SK-N-MC (cell line): ENCODE results near the gene CCDC88A.

Source experiments
- EZH2 ChIP-seq: fragments of 200-600 bp; sonication (generic); IDR thresholded peaks from one replicate; pipeline ENCODE4 v1.6.1; 2017; ENCODE audit warnings: antibody characterized with exemption
- FOXP2 ChIP-seq: optimal IDR thresholded peaks from 2 replicates; pipeline ENCODE3; 2011; ENCODE audit warnings: mild to moderate bottlenecking, moderate library complexity; ENCODE audit not compliant: insufficient read depth; ENCODE audit errors: extremely low read length, control extremely low read depth
- POLR2AphosphoS5 ChIP-seq: IDR thresholded peaks from 2 replicates; pipeline ENCODE4 v1.6.1; 2012; ENCODE audit warnings: mild to moderate bottlenecking, low read depth, low read length, borderline replicate concordance

DNA sequence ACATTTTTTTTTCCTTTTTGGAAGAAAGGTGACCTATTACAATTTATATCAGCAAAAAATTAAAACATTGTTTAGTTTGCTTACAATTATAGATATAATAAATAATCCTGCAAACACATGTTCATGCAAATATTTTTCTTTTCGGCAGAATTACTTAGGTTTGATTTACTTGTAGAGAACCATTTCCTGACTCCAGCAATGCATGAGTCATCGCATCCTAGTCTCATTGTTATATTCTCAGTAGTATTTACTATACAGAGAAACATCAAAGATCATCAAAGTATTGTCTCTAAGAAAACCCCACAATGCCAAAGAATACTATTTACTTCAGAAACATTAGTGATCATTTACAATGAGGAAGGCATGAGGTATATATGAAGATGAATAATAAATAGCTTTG is 110.2 kb downstream of the CCDC88A start:
- TF ChIP-seq EZH2 = no peak
- no peak for TF ChIP-seq POLR2AphosphoS5
- TF ChIP-seq FOXP2 = no peak
